GM19452 (cell line): ENCODE measurements around the gene GDF9.

Source experiments
- ATAC-seq: cut with Tn5 transposase; IDR thresholded peaks from one replicate; pipeline ENCODE4 v1.9.1; 2021; ENCODE audit not compliant: unreplicated experiment

Gene GDF9

GRCh38 chr5:132866342-132867045, at the start of gene GDF9, which contains the start of gene UQCRQ:
Gene GDF9, minus strand, starts transcription at chr5:132866469. Its CDS starts 1,936 bp downstream, at chr5:132864533.
Gene UQCRQ, plus strand, starts transcription at chr5:132866642. Its CDS starts 240 bp downstream, at chr5:132866882.
- ATAC-seq = peak; percentile 100

DNA sequence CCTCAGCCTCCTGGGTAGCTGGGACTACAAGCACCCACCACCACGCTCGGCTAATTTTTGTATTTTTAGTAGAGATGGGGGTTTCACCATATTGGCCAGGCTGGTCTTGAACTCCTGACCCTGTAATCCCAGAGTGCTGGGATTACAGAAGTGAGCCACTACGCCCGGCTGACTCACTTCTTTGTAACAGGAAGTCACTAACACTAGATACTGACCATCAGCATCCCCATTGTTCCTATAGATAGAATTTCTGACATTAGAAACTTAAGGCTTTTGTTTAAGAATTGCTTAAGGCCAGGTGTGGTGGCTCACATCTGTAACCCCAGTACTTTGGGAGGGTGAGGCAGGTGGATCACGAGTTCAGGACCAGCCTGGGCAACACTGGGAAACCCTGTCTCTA, 49.4 kb upstream of the GDF9 start:
- ATAC-seq = no peak

GRCh38 chr5:132909702-132910101, 43.4 kb upstream of the GDF9 start:
- no peak for ATAC-seq

GRCh38 chr5:132907161-132907560, 40.9 kb upstream of the GDF9 start:
- no peak for ATAC-seq

DNA sequence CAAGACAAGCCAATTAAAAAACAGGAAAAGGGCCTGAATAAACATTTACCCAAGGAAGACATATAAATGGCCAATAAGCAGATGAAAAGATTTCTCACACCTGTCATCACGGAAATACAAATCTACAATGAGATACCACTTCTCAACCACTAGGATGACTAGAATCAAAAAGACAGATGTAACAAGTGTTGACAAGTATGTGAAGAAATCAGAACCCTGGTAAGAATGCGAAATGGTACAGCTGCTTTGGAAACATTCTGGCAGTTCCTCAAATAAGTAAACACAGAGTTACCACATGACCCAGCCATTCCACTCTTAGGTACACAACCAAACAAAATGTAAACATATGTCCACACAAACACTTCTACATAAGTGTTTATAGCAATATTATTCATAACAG, 39.7 kb upstream of the GDF9 start:
- ATAC-seq = no peak

DNA sequence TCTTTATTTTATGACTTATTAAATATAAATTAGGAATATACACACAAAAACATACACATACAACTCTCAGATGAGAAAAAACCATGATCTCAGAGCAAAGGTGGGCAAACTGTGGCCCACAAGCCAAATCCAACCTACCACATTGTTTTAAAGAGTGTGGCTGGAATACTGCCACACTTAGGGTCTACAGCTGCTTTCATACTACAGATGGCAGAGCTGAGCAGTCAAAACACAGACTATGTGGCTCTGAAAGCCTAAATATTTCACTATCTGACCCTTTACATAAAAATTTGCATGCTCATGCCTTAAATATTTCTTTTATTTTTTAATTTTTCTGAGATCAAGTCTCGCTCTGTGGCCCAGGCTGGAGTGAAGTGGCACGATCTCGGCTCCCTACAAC, 35.5 kb upstream of the GDF9 start:
- ATAC-seq = no peak

DNA sequence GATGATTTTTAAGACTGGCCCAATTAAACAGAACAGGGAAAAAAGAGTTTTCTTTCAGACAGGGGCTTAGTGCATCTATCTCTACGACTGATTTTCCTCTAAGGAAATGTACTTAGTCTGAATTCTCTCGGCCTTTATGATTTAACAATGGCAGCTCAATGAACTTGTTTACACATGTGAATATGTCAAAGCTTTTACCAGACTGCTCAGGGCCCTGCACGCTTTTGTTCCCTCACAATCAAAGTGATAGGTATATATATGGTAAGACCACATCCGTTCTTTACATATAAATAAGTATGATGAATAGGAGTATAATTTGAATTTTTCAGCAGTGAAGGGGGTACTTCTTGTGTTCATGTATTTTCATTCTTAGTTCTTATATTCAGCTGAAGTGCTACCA, 34.8 kb upstream of the GDF9 start:
- ATAC-seq = no peak

GRCh38 chr5:132898094-132898493, 31.8 kb upstream of the GDF9 start:
- ATAC-seq = no peak

DNA sequence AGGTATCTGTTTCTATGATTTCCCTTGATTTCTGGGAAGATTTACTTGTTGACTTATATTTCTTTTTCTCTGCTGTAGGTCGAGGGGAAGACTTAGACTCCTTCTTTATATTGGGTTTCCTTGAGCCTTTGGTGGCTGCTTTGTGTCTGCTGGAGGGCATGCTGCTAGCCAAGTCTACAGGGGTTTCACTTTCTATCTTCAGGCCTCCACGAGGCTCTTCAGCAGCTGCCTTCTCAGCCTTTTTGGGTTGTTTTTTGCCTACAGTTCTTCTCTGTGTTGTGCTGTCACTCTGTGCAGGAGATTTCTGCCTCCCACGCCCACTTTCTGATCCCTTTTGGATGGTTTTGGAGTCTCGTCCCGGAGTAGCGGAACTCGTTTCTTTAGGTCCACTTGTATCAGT, 30.4 kb upstream of the GDF9 start:
- no peak for ATAC-seq

- ATAC-seq = no peak
Measured at GRCh38 chr5:132895719-132896305, 29.5 kb upstream of the GDF9 start.

DNA sequence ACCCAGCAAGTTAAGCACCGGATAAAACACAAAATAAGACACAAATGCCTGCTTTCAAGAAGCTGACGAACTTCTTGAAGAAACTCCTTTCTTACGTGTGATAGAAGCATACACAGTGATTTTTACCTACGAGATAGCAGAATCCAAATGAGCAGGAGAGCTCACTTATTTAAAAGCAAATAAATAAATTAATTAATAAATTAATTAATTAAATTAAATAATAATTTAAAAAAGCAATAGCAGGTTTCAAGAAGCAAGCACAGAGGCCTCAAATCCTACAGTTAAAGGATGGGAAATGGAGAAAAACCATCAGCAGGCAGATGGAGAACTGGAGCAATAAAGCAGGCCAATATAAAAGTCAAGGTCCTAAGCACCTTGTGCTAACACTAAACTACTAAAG, 24.5 kb upstream of the GDF9 start:
- no peak for ATAC-seq

GRCh38 chr5:132889501-132889900, 23.2 kb upstream of the GDF9 start:
- no peak for ATAC-seq

DNA sequence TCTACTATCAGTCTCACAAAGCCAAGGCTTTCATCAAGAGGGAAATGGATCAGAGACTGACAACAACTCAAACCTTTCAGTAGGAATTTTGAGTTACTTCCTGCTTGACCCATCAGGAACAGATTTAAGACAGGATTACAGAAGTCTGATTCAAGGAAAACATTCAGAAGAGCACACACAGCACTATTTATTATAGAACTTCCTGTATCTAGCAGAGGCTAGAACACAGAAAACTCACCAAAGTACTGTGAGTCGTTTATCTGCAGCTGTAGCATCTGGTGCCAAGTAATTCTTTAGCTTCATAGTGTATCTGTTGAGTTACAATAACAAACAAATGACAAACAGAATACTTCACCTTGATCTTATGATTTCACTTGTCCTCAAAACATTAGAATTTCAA, 21.0 kb upstream of the GDF9 start:
- no peak for ATAC-seq

- ATAC-seq = no peak
Measured at GRCh38 chr5:132886064-132886823, 20.0 kb upstream of the GDF9 start.

- no peak for ATAC-seq
Measured at GRCh38 chr5:132884548-132884947, 18.3 kb upstream of the GDF9 start.

DNA sequence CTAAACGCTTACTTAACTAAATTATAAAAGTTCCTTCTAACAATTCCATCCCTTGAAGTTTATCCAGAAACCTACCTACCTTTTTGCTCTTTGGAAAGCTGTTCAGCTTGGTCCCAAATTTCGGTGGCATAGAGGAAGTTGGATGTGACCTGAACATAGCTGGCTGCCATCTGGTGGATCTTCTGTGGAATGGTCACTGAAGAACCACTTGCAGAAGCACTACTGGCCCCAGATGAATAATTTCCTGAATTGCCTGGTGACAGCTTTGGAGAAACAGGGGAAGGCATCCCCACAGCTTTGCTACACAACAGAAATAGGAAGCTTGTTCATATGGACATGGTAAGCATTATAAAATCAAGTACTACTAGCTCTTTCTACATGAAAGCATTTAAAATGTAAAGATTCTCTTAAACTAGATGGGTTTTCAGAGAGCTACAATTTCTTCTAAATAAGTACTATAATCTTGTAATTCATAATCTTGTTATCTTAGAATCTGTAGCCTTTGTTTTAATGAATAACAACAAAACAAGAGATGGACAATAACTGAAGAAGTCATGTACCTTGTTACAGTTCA, 17.1 kb upstream of the GDF9 start:
- no peak for ATAC-seq

DNA sequence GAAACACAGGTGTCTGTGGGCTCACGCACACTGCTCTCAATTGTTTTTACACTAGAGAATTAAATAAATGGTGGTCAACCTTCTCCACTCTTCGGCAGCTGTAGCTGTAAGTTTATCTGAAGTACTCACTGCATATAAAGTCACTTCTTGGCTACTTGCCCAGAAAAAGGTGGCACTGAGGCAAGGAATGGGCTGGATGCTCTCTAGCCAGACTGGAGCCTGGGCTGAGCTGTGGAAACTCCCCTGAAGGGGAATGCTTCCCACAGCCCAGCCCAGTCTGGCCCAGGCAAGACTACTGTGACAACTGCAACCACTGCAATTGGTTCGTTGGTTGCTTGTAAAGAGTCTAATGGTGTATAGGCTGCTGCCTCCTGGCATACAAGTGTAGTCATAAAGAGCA, 11.7 kb upstream of the GDF9 start:
- ATAC-seq = no peak

DNA sequence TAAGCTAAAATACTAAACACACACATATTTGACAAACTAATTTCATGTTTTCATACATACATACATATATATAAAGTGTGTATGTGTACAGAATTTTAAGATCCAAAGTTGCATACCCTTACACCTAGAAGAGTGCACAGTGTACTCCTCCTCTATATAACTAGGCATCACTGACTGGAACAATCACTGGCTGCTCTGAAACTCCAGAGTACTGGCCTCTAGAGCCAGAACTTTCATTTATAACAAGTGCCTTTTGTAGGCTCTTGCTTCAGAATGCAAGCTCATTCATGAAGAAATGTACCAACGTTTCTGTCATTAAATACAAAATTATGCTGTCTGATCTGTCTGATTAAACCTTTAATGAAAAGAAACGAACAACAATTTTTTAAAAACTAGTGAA, 11.2 kb upstream of the GDF9 start:
- ATAC-seq = no peak

DNA sequence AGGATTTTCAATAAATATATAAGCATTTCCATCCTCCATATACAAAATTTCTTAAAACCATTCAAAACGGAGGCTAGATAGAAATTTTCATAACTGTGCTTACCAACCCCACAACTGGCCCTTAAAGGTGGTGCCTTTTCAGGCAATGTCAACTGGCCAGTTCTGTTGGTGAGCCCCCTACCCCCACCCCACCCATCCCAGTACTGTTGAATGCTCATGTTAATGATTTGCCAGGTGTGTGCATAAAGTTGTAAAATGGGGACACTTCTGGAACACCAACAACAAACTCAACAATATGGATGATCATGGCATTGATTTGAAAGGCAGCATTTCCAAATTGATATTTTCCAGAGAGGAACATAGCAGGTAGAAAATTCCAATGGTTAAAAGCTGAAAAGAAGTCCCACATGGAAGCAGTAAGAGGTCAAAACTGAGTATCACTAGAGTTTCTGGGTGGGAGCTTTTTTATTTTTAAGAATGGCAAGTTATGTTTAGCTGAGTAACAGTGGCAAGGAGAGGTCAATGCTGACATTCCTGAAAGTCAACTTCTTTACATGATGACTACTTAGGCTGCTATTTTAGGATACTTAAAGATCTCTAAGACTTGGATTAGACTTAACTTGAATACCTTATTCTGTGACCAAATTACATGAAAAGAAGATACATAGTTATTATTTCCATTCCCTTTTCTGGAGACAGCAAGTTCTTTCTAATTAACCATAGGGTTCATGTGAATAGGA, 9.9 kb upstream of the GDF9 start:
- no peak for ATAC-seq

DNA sequence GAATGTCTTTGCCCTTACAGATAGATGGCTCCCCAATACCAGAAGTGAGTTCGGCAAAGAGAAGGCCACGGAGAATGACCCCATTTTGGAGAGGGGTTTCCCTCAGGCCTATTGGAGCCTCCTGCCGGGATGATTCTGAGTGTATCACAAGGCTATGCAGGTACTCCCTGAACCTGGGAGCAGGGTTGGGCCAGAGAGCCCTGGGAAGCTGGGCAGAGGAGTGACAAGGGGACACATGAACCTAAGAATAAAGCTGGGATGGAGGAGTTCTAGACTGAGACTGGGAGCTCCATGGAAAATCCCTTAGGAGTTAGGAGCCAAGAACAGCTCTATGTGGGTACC, 7.6 kb upstream of the GDF9 start:
- no peak for ATAC-seq
